Stimulated activated CD8-positive, alpha-beta memory T cell treated with anti-CD3 and anti-CD28 coated beads, Interleukin-15, amount 100 ng/mL, for 4 hours (primary cell): ENCODE measurements around the gene ATP5F1E.

Experiments used
- DNase-seq, 2 donors: peaks; one replicate each; pipeline ENCODE4 v3.0.0-alpha.2; 2020; ENCODE audit warnings: low read depth in 2 of 2

The ATP5F1E gene

DNA sequence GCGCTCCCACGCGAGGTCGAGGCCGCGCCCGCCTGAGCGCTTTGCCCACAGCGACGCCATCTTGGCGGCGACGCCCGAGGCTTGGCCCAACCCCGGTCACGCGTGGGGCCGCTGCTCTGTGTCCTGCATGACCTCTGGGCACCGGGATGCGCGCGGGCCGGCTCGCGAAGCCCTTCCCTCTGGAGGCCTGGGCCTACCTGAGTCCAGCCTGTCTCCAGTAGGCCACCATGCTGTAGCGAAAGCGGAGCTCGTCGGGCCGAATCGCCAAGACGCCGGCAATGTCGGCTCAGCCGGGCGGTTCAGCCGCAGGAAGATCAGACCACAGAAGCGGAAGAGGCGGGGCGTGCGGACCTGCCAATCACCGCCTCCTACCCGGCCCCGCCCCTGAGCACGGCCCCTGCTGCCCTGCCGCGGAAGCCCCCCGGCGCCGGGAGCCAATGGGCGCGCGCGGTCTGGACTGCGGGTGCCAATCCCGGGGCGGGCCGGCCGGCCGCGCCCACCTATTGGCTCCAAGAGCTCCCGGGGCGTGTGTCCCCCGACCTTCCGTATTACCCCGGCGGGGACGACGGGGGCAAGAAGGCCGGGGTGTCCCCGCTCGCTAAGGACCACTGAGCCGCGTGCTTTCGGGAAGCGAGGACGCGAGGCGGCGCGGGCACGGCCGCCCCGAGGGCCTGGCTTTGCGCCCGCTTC, at the start of gene ATP5F1E:
Gene ATP5F1E, minus strand, starts transcription at position 313 of the 690 bp plus-strand sequence. Its CDS starts 84 bp downstream, at position 229.
- peak; percentile 93 to 97 for DNase-seq

DNA sequence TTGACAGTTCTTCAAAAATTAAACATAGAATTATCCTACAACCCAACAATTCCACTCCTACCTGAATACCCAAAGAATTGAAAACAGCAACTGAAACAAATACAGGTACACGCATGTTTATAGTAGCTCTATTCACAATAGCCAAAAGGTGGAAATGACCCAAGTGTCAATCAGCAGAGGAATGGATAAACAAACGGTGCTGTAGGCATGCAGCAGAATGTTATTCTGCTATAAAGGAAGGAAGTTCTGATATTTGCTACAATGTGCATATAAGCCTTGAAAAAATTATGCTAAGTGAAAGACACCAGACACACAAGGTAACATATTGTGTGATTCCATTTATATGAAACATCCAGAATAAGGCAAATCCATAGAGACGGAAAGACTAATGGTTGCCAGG, 48.9 kb upstream of the ATP5F1E start:
- DNase-seq, result no peak

DNA sequence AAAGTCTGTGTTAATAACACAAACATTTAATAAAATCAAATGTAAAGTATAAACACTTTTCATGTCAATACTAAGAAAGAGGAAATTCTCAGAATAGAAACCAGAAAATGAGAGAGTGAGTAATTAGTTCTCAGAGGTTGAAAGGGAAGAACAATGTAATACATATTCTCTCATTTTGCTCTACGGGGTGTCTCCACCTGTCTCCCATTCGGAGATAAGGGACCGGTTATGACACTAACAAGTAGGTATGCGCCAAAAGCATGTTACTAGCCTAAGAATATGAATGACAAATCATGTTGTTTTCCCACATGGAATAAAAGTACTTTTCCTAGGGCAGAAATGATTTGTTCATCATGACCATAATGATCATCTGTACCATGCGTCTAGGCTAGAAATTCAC, 46.1 kb upstream of the ATP5F1E start:
- DNase-seq, result no peak

DNA sequence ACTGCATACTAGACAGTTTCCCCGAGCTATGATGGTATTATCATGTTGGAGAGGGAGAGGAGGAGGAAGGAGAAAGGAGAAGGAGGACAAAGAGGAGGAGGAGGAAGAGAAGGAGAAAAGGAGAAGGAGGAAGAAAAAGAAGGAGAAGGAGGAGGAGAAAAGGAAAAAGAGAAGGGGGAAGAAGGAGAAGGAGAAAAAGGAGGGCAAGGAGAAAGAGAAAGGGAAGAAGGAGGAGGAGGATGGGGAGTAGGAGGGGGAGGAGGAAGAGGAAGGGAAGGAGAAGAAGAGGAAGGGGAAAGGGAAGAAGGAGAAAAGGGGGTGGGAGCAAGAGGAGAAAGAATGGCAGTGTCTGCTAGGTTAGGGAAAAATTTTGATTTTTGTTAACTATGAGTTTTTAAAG, 45.6 kb upstream of the ATP5F1E start:
- no peak for DNase-seq

DNA sequence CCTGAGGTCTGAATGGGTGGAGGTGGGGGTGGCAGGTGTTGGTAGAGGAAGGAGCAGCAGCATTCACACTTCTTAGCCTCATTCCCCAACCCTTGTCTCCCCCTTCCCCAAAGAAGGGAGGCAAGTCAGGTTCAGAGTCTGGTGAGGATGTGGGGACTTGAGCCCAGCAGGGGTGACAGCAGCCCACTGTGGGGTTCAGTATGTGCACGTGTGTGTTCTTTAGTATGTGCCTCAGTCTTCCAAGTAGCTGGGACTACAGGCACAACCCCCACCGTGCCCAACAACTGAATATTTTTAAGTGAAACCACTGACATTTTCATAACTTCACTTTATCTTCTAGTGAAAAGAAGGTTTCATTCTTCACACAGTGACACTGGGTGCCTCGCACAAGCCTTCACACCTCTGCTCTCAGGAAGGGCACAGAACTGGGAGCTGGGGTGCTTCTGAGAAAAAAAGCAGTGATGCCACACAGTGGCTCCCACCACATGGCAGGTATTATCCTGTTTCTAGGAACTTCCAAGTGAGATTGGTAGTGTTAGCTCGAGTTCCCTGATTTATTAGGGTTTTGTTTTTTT, 43.9 kb upstream of the ATP5F1E start:
- DNase-seq, result no peak

DNA sequence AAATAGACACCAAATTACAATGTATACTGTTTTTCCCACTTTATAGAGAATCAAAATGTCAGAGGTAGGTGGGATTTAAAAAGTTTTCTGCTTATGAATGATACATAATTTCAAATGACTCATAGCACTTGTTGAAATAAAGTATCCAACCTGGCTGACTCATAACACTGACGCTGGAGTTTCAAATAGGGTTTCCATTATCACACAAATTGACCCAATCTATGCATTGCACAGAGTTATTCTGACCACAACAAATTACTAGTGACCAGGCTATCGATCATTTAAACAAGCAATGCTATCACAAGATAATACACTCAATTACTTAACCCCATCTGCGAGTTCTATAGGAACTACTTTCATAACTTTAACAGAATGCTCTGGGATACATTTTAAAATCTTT, 42.3 kb upstream of the ATP5F1E start:
- no peak for DNase-seq

DNA sequence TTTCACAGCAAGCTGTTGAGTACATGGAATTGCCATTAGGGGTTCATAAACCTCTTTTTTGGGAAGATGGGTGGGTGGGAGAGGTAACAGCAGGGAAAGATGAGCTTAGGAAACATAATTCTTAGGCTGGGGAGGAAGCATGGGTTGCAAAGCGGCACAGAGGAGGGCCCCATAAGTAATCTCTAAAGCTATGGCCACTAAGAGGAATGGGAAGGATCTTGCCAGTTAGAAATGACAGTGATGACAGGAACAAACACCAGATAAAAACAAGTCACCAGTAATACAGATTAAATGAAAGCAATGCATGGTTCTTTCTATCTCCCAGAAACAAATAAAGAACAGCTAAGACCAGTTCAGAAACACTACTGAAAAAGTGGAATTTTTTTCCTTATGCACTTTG, 41.4 kb upstream of the ATP5F1E start:
- DNase-seq, result no peak

DNA sequence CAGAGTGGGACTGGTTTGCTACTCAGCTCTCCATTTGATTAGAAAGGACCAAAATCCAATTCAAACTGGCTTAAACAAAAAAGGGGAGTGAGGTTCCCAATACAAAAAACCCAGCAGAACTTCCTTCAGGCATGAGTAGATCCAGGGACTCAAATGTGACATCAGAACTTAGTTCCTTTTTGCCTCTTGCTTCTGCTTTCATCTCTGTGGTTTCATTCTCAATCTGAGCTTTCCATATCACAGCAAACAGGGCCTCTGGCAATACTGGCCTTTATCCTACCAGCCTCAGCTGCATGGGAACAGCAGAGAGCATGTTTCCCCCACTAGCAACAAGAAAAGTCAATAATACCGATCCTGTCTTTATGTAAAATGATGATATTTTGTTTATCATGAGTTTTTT, 39.1 kb upstream of the ATP5F1E start:
- no peak for DNase-seq

DNA sequence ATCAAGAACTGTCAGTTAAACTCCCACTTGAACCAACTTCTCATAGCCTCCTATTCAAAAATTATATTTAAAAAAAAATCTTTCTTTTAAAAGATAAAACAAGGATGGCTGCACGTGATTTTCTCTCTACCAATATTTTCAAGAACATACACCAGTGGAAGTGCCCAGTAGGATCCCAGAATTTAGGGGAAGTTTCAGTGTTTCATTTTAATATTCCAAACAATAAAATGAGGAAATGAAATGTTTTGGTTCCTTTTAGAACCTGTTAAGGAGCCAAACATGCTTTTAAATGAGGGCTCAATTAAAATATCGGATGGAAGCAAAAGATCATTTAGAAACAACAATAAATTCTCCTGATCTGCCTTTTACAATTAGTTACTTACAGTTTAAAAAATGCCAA, 36.9 kb upstream of the ATP5F1E start:
- no peak for DNase-seq

DNA sequence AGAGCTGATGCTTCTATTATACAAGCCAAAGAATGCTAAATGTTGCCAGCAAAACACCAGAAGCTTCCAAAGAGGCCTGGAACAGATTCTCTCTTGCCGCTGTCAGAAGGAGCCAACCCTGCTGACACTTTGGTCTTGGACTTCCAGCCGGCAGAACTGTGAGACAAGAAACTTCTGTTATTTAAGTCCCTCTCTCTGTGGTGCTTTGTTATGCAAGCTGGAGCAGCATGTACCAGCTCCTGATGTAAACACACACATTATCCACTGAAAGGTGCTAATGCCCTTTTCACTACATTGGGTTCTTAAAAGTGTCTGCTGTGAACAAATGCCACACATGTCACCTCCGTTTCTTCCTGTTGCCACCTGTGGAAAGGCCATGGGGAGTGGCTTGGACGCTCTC, 36.4 kb upstream of the ATP5F1E start:
- no peak for DNase-seq

DNA sequence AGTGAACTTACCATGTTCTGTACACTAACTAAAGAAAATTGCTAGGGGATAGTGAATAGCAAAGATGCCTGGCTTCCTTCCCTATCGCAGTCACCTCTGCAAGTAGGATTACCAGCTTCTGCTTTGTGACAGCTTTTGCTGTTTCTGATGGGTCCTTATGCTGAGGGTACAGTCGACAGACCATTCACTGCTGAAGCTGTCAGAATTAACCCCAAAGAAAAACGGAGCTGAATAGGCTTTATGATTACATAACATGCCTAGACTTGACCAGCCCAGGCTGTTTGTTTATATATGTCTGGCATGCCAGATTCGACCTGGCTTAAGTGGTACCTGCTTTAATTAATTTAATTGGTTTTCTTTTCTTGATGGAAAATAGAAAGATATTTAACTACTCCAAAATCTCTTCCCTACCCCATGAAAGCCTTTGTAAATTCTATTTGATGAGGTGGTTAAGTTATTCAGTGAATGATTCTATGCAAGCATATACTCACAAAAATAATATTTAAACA, 32.1 kb upstream of the ATP5F1E start:
- DNase-seq, result no peak

DNA sequence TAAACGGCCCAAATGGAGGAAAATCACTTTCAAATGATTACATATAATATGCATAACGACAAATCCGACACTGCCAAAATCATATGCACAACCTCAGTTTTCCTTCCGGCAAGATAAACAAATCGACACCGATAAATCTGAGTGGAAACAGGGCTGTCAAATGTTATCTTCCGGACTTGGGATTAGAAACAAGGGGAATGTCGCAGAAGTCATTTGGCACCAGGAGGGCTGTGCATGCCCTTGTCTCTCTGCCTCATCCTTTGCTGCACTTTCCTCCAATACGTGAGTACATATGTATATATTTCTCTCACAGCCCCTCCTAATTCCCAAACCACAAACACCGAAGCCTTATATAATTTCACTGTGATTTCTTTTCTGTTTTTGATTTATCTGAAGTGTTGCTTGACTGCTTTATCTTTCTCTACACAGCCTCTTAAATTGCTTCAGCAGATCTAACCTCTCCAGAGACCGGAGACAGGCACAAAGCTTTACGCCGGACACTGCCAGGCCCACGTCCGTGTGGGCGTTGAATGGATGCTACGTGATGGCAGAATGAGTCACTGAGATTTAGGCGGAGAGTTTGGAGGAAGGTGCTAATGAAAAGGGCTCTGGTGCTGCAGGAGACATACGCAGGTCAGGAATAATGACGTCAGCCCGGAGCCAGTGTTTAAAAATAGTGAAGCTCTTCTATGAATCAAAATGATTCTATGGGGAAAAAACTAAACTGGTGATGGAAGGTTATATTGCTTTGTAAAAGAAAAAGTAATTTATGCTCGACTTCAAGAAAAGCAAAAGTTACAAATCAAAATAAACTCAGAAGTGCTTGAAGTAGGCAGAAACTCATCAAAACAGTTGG, 31.5 kb upstream of the ATP5F1E start:
- DNase-seq, result no peak

DNA sequence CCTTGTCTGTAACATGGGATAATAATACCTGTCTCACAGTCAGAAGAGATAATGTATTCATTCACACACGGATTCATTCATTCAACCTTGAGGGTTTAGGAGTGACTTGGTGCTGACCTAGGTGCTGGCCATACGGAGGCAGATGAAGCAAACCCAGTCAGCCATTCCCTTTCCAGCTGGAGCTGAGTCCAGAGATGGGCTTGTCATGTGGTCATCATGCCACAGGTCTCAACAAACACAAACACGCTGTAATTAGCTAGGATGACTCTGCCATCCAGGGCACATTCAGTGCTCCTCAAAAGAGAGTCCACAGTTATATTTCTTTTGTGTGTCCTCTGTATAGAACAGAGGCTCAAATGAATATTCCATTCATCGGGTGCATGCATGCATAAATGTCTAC, 29.9 kb upstream of the ATP5F1E start:
- DNase-seq, result no peak

DNA sequence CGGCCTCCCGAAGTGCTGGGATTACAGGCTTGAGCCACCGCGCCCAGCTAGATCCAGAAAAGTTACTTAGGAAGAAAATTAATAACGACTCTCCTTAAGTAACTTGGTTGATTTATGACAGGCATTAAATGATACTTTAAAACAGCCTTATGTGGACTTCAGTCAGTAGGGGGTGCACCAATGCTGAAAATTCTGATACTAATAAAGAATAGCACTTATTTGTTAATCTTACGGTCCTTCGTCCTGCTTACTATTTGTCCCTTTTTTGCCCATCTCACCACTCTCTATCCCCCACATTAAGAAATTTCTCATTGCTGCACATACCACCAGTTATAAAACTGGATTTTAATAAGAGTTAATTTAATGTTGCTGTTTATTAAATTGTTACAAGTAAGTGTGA, 23.2 kb upstream of the ATP5F1E start:
- no peak for DNase-seq

DNA sequence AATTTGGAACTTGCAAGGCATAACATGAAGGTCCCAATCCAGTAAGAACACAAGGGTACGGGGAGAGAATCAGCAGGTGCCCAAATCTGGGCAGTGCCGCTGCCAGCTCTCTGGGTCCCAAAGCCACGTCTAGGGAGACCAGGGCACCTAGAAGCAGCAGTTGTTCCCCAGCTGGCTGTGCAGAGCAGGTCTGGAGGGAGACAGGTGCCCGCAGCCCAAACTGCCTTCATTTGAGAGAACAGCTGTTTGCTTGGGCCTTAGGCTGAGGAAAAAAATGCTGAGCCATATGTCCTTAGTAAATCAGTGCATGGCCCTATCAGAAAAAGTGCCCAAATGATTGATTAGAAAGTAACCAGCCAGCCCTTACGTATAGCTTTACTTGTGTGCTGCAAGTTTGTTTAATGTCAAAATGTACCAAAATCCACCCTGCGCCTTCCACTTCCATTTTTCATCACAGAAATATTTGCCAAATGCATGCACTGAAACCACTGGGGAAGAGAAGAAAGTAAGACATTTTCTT, 19.6 kb upstream of the ATP5F1E start:
- DNase-seq, result no peak

DNA sequence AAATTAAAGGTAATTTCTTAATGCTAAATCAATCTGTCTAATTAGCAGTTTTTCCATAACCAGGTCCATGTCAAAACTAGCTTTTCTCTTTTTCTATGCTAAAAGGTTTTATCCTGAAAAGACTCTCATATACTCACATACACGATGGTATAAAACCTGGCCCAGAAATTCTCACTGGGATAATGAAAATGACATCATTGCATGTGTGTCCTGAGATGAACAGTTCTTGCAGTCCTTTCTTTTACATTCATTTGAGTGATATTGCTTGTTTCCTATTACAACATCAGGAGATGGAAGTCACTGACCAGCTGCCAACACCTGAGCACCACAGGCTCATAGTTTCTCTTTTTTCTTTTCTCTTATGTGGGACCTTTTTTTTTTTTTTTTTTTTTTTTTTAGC, 18.3 kb upstream of the ATP5F1E start:
- DNase-seq, result no peak

DNA sequence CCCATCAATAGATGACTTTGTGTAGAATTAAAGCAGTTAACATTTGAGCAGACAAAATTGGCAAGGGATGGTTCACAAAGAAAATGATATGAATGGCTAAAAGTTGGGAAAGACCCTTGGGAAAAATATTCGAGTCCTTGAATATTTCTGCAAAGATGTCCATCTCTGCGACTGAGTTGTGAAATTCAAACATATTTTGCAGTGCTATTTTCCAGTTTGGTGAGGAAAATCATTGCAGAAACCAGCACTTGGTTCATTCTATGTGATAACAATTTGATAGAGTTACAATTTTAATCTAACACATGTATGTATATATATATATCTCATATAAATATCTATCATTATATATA, 16.5 kb upstream of the ATP5F1E start:
- no peak for DNase-seq

DNA sequence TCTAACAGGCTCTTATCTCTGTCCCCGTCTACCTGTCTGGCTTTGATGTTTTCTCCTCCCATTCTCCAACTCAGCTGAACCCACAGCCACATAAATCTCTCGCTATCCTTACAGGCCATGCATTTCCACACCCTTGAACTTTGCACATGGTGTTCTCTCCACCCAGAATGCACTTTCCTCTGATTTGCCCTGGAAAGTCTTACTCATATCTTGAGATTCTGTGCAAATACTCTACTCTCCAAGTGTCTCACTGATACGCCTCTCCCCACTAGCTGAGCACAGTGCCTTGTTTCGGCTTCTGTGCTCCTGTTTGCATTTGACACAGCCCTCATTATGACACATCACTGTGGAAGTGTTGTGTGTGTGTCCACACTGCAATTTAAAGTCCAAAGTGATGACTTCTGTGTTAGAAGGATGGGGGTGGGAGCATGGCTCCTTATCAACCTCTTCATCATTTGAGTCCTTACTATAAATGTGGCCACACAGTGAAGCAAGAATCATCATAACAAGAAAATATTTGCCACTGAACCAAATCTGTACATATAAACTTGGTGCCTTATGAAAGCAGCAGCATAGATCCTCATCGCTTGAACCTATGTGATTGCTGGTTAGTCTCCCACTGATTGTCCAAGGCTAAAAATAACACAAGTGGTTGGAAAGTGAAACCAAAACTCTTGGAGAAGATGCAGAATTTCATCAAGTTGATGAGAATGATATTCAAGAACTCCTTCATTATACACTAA, 16.0 kb upstream of the ATP5F1E start:
- DNase-seq, result no peak

DNA sequence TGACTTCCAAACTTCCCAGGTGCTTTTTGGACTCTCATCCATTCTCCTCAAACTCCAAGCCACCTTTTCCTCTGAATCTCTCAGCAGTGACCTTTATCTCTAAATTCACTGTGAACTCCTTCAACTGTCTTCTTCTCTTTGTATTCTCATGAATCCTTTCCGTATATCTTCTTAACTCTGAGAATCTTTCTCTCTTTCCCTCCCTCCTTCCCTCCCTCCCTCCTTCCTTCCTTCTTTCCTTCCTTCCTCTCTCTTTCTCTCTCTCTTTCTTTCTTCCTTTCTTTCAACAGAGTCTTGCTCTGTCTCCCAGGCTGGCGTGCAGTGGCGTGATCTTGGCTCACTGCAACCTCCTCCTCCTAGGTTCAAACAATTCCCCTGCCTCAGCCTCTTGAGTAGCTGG, 14.7 kb upstream of the ATP5F1E start:
- no peak for DNase-seq

DNA sequence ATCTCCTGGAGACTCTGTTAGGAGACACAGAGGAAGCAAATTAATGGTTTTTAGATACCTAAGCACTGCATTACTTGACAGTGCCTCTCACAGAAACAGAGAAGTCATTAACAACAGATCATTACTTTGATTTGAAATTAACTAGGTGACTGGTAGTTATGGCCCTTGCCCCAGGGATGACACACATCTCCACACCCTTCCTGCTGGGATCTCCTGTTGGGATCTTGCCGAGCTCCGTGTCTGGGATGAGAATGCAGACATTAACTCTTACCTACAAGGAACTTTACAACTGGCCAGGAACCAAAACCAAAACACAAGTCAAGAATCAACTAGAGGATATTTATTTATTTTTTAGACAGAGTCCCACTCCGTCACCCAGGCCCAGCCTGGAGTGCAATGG, 12.7 kb upstream of the ATP5F1E start:
- no peak for DNase-seq

DNA sequence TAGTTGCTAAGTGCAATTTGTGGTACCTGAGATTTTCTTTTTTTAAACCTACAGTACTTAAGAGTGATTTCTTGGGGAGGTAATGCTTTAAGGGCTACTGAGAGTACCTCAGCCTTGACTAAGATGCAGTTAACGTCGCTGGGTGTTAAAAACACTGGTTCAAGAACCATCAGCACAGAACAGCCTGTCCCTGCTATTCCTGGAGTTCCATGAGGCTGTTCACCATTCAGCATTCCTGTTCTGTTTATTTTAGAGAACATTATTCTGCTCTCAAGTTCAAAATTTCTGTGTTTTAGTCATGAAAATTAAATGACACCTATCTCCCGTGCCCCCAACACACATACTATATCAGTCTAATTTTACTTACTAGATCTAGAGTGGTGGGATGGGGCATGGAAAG, 12.2 kb upstream of the ATP5F1E start:
- no peak for DNase-seq

DNA sequence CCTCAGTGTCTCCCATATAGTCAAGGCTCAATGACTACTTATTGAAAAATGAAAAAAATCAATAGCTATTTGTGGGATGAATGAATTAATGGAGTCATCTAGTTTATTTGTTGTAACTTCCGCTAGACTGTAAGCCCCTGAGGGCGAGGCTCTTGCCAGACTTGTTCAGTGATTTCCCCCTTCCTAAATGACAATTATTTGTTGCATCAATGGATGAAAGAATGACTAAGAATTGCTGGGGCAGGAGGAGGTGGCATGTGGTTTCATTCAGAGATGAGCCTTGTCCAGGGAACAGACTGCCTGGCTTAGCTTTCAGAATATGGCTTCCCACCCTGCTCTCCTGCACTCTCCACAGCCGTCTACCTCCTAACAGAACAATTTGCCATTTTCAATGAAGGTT, 11.6 kb upstream of the ATP5F1E start:
- DNase-seq, result no peak
